ENCODE results near the gene GRB10.
A peak's percentile ranks its signal among the peaks of the same experiment; 100 is the strongest.

The GRB10 gene

DNA sequence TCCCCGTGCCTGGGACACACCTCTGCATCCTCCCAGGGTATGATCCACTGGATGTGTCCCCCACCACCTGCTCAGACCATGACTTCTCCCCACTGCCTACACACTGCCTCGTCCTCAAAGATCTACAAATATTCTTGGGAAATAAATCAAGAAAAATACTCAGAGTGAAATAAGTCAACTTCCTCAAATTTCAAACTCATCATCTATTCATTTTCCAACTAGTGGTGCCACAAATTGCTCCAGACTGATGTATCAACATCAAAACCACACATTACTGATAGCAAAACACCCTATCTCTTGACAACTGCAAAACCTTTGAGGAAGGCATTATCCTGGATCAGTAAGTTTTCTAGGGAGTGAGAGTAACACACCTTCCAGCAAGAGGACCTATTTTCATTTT is 87.7 kb downstream of the GRB10 start:
- no peak overlapping the region for H2AK5ac ChIP-seq (ENCODE audit: low read length, severe bottlenecking)
- H3K9me3 ChIP-seq (ENCODE audit: control insufficient read depth, low read length) = no peaks in the 10 kb centered on the region
- peaks cover 9 to 23% of the 10 kb centered on the region in 2 experiments for H3K36me3 ChIP-seq (ENCODE audit: control insufficient read depth in 1 of 2, insufficient read depth in 2 of 2, low read depth in 1 of 2, low read length in 2 of 2)
- no peak overlapping the region for H3K9ac ChIP-seq (ENCODE audit: low read length)
- H4K91ac ChIP-seq (ENCODE audit: low read length) = no peak overlapping the region
- H2BK5ac ChIP-seq (ENCODE audit: low read depth, low read length, poor library complexity, severe bottlenecking) = no peak overlapping the region
- H3K4ac ChIP-seq (ENCODE audit: low read depth in 1 of 2, low read length in 2 of 2) = no peak overlapping the region
- no peak overlapping the region for H2AFZ ChIP-seq (ENCODE audit: low read depth, low read length)
- no peaks in the 10 kb centered on the region for H3K27me3 ChIP-seq (ENCODE audit: control insufficient read depth in 1 of 2, insufficient read depth in 1 of 2, low read length in 2 of 2)
- no peak overlapping the region for H2BK15ac ChIP-seq (ENCODE audit: low read depth, poor library complexity, severe bottlenecking)
- peaks cover 29% of the 10 kb centered on the region for H3K79me1 ChIP-seq (replicated peaks; ENCODE audit: low read length, poor library complexity, severe bottlenecking)
- no peak overlapping the region for H3K23ac ChIP-seq (ENCODE audit: low read length in 2 of 2)
- 98% methylated on average over 2 of the region's 2 CpGs for WGBS
- no peak overlapping the region for H3K18ac ChIP-seq (ENCODE audit: low read depth in 1 of 2, low read length in 2 of 2)
- H3K4me3 ChIP-seq (ENCODE audit: insufficient read depth in 1 of 2, low read depth in 1 of 2, low read length in 2 of 2) = no peak overlapping the region
- no peak overlapping the region for H2BK12ac ChIP-seq (ENCODE audit: low read length in 2 of 2)
- no peak for DNase-seq
- no peak overlapping the region for H3K27ac ChIP-seq (ENCODE audit: low read length, poor library complexity, severe bottlenecking)
- peaks cover 9% of the 10 kb centered on the region for H3K4me1 ChIP-seq (ENCODE audit: control insufficient read depth, insufficient read depth, low read depth, low read length)
- H4K8ac ChIP-seq (ENCODE audit: low read length) = no peak overlapping the region
- no peak overlapping the region for H3K14ac ChIP-seq (ENCODE audit: low read length in 2 of 2)
- H2BK120ac ChIP-seq (ENCODE audit: low read depth, low read length) = no peak overlapping the region
- H3K4me2 ChIP-seq (ENCODE audit: low read length, poor library complexity, severe bottlenecking) = no peak overlapping the region

DNA sequence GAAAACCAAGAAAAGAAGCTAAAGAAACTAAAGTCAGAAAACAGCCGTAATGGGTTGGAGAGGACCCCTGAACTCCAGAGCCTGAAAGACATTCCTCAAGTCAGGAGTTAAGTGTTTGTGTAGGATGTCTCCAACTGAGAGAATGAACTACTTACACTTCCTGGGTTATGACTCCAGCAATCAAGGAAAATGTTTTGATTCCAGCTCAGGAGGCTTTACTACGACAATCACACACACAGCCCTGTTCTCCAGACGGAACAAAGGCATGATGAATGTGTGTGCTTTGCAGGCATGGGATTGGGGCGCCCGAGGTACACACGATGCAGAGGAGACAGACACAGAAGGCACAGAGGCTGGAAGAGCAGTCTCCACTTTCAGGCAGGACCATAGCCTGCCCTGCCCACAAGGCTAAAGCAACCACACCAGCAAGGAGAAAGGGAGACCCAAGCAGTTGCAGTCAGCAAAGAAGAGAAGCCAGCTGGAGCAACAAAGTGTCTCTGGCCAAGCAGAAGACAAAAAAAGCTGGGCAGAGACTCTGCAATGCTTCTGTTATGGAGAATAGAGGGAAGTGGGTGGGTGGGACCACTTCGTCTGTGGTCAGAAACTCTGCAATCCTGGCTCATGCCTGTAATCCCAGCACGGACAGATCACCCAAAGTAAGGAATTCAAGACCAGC is 89.1 kb downstream of the GRB10 start:
- Histone ChIP-seq H3K36me3 (ENCODE audit: control insufficient read depth in 1 of 2, insufficient read depth in 2 of 2, low read depth in 1 of 2, low read length in 2 of 2) (peaks cover 14 to 35% of the 10 kb centered on the region in 2 experiments), H3K4me1 (ENCODE audit: control insufficient read depth, insufficient read depth, low read depth, low read length) (peaks cover 9% of the 10 kb centered on the region), H3K9ac (ENCODE audit: low read length) (no peak overlapping the region), H2AK5ac (ENCODE audit: low read length, severe bottlenecking) (no peak overlapping the region), H3K27ac (ENCODE audit: low read length, poor library complexity, severe bottlenecking) (peak overlapping the region; percentile 29), H2AFZ (ENCODE audit: low read depth, low read length) (no peak overlapping the region), H3K4me2 (ENCODE audit: low read length, poor library complexity, severe bottlenecking) (no peak overlapping the region), H2BK5ac (ENCODE audit: low read depth, low read length, poor library complexity, severe bottlenecking) (no peak overlapping the region), H2BK120ac (ENCODE audit: low read depth, low read length) (no peak overlapping the region), H2BK12ac (ENCODE audit: low read length in 2 of 2) (peak overlapping the region in 1 of 2 experiments; percentile 67), H3K4ac (ENCODE audit: low read depth in 1 of 2, low read length in 2 of 2) (peak overlapping the region in 1 of 2 experiments; percentile 44), H3K14ac (ENCODE audit: low read length in 2 of 2) (peak overlapping the region in 1 of 2 experiments; percentile 3), H3K27me3 (ENCODE audit: control insufficient read depth in 1 of 2, insufficient read depth in 1 of 2, low read length in 2 of 2) (no peaks in the 10 kb centered on the region), H3K18ac (ENCODE audit: low read depth in 1 of 2, low read length in 2 of 2) (peak overlapping the region in 1 of 2 experiments; percentile 44), H3K79me1 (replicated peaks; ENCODE audit: low read length, poor library complexity, severe bottlenecking) (peaks cover 37% of the 10 kb centered on the region), H3K9me3 (ENCODE audit: control insufficient read depth, low read length) (no peaks in the 10 kb centered on the region), H4K91ac (ENCODE audit: low read length) (no peak overlapping the region), H3K4me3 (ENCODE audit: insufficient read depth in 1 of 2, low read depth in 1 of 2, low read length in 2 of 2) (no peak overlapping the region), H3K23ac (ENCODE audit: low read length in 2 of 2) (no peak overlapping the region), H2BK15ac (ENCODE audit: low read depth, poor library complexity, severe bottlenecking) (no peak overlapping the region), H4K8ac (ENCODE audit: low read length) (peak overlapping the region; percentile 64)
- 68% methylated on average over 7 of the region's 8 CpGs for whole genome bisulfite sequencing
- peak; percentile 15 for DNase-seq

DNA sequence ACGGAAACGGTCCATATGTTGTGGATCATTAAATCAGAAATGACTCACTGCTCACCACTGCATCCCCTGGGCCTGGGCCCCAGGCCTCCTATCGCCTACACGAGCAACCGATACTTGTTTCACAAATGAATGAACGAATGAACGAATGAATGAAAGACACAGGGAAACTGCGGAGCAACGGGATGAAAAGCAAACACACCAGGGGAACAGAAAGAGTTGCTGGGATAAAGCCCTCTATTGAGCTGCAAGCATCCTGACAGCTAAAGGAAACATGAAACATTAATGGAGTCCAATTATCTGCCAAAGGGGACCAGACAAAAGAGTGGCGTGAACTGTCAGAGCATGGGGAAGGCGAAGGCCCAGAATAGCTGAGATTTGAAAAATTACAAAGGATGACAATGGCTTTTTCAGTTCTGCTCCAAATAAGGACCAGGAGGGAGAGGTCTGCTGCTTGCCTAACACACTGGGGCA is 92.1 kb downstream of the GRB10 start:
- H2BK120ac ChIP-seq (ENCODE audit: low read depth, low read length) = no peak overlapping the region
- H2AFZ ChIP-seq (ENCODE audit: low read depth, low read length) = no peak overlapping the region
- no peak overlapping the region for H2BK5ac ChIP-seq (ENCODE audit: low read depth, low read length, poor library complexity, severe bottlenecking)
- H3K18ac ChIP-seq (ENCODE audit: low read depth in 1 of 2, low read length in 2 of 2) = peak overlapping the region in 1 of 2 experiments; percentile 1
- no peak overlapping the region for H3K27ac ChIP-seq (ENCODE audit: low read length, poor library complexity, severe bottlenecking)
- H2BK15ac ChIP-seq (ENCODE audit: low read depth, poor library complexity, severe bottlenecking) = no peak overlapping the region
- no peaks in the 10 kb centered on the region for H3K27me3 ChIP-seq (ENCODE audit: control insufficient read depth in 1 of 2, insufficient read depth in 1 of 2, low read length in 2 of 2)
- H3K36me3 ChIP-seq (ENCODE audit: control insufficient read depth in 1 of 2, insufficient read depth in 2 of 2, low read depth in 1 of 2, low read length in 2 of 2) = peaks cover 22 to 32% of the 10 kb centered on the region in 2 experiments
- peak; percentile 32 for DNase-seq
- no peak overlapping the region for H3K14ac ChIP-seq (ENCODE audit: low read length in 2 of 2)
- no peak overlapping the region for H3K4ac ChIP-seq (ENCODE audit: low read depth in 1 of 2, low read length in 2 of 2)
- H3K4me2 ChIP-seq (ENCODE audit: low read length, poor library complexity, severe bottlenecking) = no peak overlapping the region
- no peak overlapping the region for H4K8ac ChIP-seq (ENCODE audit: low read length)
- H2AK5ac ChIP-seq (ENCODE audit: low read length, severe bottlenecking) = no peak overlapping the region
- H3K9ac ChIP-seq (ENCODE audit: low read length) = no peak overlapping the region
- H3K9me3 ChIP-seq (ENCODE audit: control insufficient read depth, low read length) = no peaks in the 10 kb centered on the region
- no peak overlapping the region for H2BK12ac ChIP-seq (ENCODE audit: low read length in 2 of 2)
- peaks cover 12% of the 10 kb centered on the region for H3K4me1 ChIP-seq (ENCODE audit: control insufficient read depth, insufficient read depth, low read depth, low read length)
- no peak overlapping the region for H3K4me3 ChIP-seq (ENCODE audit: insufficient read depth in 1 of 2, low read depth in 1 of 2, low read length in 2 of 2)
- no peak overlapping the region for H4K91ac ChIP-seq (ENCODE audit: low read length)
- 76% methylated on average over 11 of the region's 11 CpGs for WGBS
- H3K23ac ChIP-seq (ENCODE audit: low read length in 2 of 2) = no peak overlapping the region
- peaks cover 45% of the 10 kb centered on the region for H3K79me1 ChIP-seq (replicated peaks; ENCODE audit: low read length, poor library complexity, severe bottlenecking)

DNA sequence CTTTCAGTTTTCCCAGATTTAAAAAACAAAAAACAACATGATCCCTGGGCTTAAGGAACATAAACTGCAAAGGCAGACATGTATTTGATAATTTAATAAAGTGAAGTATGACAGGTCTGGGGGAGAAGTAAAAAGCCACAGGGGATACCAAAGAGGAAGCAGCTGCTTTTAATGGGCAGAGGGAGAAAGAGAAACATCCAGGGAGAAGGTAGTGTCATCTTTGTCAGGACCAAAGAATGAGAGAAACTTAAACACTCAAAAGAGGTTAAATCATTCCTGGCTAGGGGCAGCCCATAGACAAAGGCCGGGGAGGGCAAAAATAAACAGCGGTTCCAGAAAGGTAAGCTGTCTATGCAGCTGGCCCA is 94.5 kb downstream of the GRB10 start:
- 91% methylated on average over 2 of the region's 2 CpGs for WGBS
- Histone ChIP-seq H4K91ac (ENCODE audit: low read length) (no peak overlapping the region), H3K27me3 (ENCODE audit: control insufficient read depth in 1 of 2, insufficient read depth in 1 of 2, low read length in 2 of 2) (no peaks in the 10 kb centered on the region), H3K36me3 (ENCODE audit: control insufficient read depth in 1 of 2, insufficient read depth in 2 of 2, low read depth in 1 of 2, low read length in 2 of 2) (peaks cover 20 to 22% of the 10 kb centered on the region in 2 experiments), H3K4me2 (ENCODE audit: low read length, poor library complexity, severe bottlenecking) (no peak overlapping the region), H3K4ac (ENCODE audit: low read depth in 1 of 2, low read length in 2 of 2) (no peak overlapping the region), H2AFZ (ENCODE audit: low read depth, low read length) (no peak overlapping the region), H2BK5ac (ENCODE audit: low read depth, low read length, poor library complexity, severe bottlenecking) (no peak overlapping the region), H3K27ac (ENCODE audit: low read length, poor library complexity, severe bottlenecking) (no peak overlapping the region), H2BK120ac (ENCODE audit: low read depth, low read length) (no peak overlapping the region), H3K4me3 (ENCODE audit: insufficient read depth in 1 of 2, low read depth in 1 of 2, low read length in 2 of 2) (peak overlapping the region in 1 of 2 experiments; percentile 17), H3K4me1 (ENCODE audit: control insufficient read depth, insufficient read depth, low read depth, low read length) (peaks cover 5% of the 10 kb centered on the region), H3K18ac (ENCODE audit: low read depth in 1 of 2, low read length in 2 of 2) (no peak overlapping the region), H2BK15ac (ENCODE audit: low read depth, poor library complexity, severe bottlenecking) (no peak overlapping the region), H3K79me1 (replicated peaks; ENCODE audit: low read length, poor library complexity, severe bottlenecking) (peaks cover 46% of the 10 kb centered on the region), H2BK12ac (ENCODE audit: low read length in 2 of 2) (no peak overlapping the region), H3K9ac (ENCODE audit: low read length) (peak overlapping the region; percentile 41), H4K8ac (ENCODE audit: low read length) (no peak overlapping the region), H3K9me3 (ENCODE audit: control insufficient read depth, low read length) (no peaks in the 10 kb centered on the region), H3K23ac (ENCODE audit: low read length in 2 of 2) (no peak overlapping the region), H2AK5ac (ENCODE audit: low read length, severe bottlenecking) (no peak overlapping the region), H3K14ac (ENCODE audit: low read length in 2 of 2) (no peak overlapping the region)
- no peak for DNase-seq

All from mesenchymal stem cell (in vitro differentiated cells and primary cell).